Brain microvascular endothelial cell (primary cell): Measurements from ENCODE around the gene DYNC1H1.

Source experiments
- DNase-seq: peaks from one replicate; pipeline ENCODE4 v3.0.0-alpha.2; 2020
- H3K27ac ChIP-seq: fragments of 250-450 bp; sonication (Bioruptor Pico); 2 replicates; pipeline ENCODE4 v1.5.1; 2020; ENCODE audit warnings: mild to moderate bottlenecking, moderate library complexity
- H3K27me3 ChIP-seq: fragments of 250-450 bp; sonication (Bioruptor Pico); replicated peaks from 2 replicates; pipeline ENCODE4 v1.5.1; 2020; ENCODE audit warnings: mild to moderate bottlenecking
- H3K36me3 ChIP-seq: fragments of 250-450 bp; sonication (Bioruptor Pico); replicated peaks from 2 replicates; pipeline ENCODE4 v1.5.1; 2020; ENCODE audit warnings: mild to moderate bottlenecking
- H3K4me3 ChIP-seq: 2 replicates; pipeline ENCODE4 v1.5.1; 2011; ENCODE audit warnings: low read depth, mild to moderate bottlenecking, control low read depth, low read length, moderate library complexity
- CTCF ChIP-seq: IDR thresholded peaks from 2 replicates; pipeline ENCODE4 v1.5.1; 2011; ENCODE audit warnings: low read depth, mild to moderate bottlenecking, moderate library complexity, low read length, control low read depth, inconsistent platforms; ENCODE audit errors: missing control alignments
- in situ Hi-C: cut with HindIII; loops from 2 replicates; pipeline ENCODE4 v1.10.0; 2017; ENCODE audit warnings: low sequenced_read_pairs, low pct_ligation_motif_present

The DYNC1H1 gene

DNA sequence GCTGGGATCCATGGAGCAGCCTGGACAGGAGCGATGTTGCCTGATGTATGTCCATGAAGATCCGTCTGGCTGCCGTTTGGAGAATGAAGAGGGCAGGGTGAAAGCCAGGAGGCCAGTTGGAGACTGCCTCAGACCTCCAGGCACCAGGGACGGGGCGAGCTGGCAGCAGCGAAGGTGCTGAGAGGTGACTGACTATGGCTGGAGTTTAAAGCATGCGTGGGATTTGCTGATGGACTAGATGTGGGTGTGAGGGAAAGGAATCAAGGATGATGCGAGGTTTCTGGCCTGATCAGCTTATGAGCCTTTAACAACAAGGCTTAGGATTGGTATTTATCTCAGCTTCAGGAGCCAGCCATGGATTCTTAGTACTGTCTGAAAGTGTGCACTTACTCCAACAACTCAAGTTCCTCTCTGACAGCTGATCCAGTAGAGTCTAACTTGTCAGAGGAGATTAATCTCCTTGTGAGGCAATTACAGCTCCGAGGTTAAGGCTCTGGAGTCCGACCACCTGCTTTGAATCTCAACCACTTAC lies 49.4 kb downstream of the DYNC1H1 start:
- DNase-seq, result no peak
- no peak for TF ChIP-seq CTCF
- no peak overlapping the region for H3K27ac ChIP-seq

DNA sequence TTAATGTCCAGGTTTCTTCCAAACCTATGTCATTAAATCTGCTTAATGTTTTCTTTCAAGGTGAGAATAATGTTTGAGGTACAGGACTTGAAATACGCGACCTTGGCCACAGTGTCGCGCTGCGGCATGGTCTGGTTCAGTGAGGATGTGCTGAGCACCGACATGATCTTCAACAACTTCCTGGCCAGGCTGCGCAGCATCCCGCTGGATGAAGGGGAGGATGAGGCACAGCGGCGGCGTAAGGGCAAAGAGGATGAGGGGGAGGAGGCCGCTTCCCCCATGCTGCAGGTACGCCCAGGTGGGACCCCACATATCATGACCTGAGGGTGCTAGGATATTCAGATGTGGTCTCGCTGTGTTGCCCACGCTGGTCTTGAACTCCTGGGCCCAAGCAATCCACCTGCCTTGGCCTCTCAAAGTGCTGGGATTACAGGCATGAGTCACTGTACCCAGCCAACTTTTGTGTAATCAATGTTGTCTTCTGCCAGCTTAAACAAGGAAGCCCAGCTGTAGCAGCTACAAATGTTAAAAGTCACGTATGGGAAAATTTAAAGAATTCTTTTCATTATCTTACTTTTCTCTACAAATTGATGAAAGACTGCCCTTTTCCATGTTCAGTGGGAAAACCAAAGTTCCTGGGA lies 50.8 kb downstream of the DYNC1H1 start:
- H3K27me3 ChIP-seq, result no peaks in the 10 kb centered on the region
- in situ Hi-C loops, result no loop called here
- H3K27ac ChIP-seq, result no peak overlapping the region
- H3K36me3 ChIP-seq, result peaks cover 96% of the 10 kb centered on the region
- H3K4me3 ChIP-seq, result no peak overlapping the region
- no peak for TF ChIP-seq CTCF
- no peak for DNase-seq

More for the DNA sequence above, 49.4 kb downstream of the DYNC1H1 start:
- Histone ChIP-seq H3K27me3 (no peaks in the 10 kb centered on the region), H3K36me3 (peaks cover 95% of the 10 kb centered on the region), H3K4me3 (no peak overlapping the region)
- in situ Hi-C loops, result no loop called here

DNA sequence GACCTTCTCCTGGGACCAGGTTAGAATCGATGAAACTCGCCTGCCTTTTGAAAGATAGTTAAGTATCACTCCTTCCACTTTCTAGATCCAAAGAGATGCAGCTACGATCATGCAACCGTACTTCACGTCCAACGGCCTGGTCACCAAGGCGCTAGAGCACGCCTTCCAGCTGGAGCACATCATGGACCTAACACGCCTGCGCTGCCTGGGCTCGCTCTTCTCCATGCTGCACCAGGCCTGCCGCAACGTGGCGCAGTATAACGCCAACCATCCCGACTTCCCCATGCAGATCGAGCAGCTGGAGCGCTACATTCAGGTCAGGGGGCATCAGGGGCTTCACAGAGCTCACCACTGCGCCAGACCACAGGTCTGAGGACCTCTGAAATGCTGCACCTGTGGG lies 51.4 kb downstream of the DYNC1H1 start:
- H3K27me3 ChIP-seq, result no peaks in the 10 kb centered on the region
- H3K27ac ChIP-seq, result no peak overlapping the region
- H3K4me3 ChIP-seq, result no peak overlapping the region
- DNase-seq, result no peak
- in situ Hi-C loops, result no loop called here
- peaks cover 96% of the 10 kb centered on the region for H3K36me3 ChIP-seq
- no peak for TF ChIP-seq CTCF

DNA sequence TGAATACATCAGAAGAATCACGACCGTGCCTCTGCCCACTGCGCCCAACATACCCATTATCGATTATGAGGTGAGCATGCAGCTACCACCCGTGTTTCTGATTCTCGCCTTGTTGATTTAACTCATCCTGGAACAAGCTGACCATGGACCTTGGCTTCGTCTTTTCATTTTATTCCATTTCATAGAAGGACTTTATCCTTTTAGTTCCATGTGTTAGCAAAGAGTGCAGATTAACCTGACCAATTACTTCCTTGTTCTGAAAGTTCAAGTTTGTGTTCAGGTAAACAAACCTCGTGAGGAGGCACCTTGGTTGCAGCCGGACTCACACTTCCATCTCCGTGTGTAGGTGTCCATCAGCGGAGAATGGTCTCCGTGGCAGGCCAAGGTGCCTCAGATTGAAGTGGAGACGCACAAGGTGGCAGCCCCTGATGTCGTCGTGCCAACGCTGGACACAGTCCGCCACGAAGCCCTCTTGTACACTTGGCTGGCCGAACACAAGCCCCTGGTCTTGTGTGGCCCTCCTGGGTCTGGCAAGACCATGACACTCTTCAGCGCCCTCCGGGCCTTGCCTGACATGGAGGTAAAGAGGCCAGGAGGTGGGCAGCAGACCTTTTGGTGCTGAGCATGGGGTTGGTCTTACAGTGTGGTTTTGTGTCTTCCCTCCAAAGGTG lies 52.2 kb downstream of the DYNC1H1 start:
- no peaks in the 10 kb centered on the region for H3K27me3 ChIP-seq
- in situ Hi-C loops, result no loop called here
- no peak for TF ChIP-seq CTCF
- H3K4me3 ChIP-seq, result no peak overlapping the region
- DNase-seq, result no peak
- no peak overlapping the region for H3K27ac ChIP-seq
- peaks cover 96% of the 10 kb centered on the region for H3K36me3 ChIP-seq

GRCh38 chr14:102018251-102018650 lies 53.9 kb downstream of the DYNC1H1 start:
- Histone ChIP-seq H3K27me3 (no peaks in the 10 kb centered on the region), H3K27ac (no peak overlapping the region), H3K36me3 (peaks cover 97% of the 10 kb centered on the region), H3K4me3 (no peak overlapping the region)
- no peak for DNase-seq
- no peak for TF ChIP-seq CTCF
- in situ Hi-C loops, result no loop called here
